ENCODE data around the gene SEPTIN1. TPM values are rescaled to one million over a fixed set of nuclear protein-coding genes. Genes with fewer than 3 reads are reported as not detected.

The SEPTIN1 gene
- total and polyA plus RNA-seq, 2 of the 13 experiments (the other 11 are each of a cell fraction or from before 2014, with no cell fraction given) = 0.18 to 0.67 TPM

GRCh38 chr16:30381291-30382041 is 895 bp downstream of the SEPTIN1 start (continued):
- TF ChIP-seq MAX (IDR thresholded peaks at IDR 0.05) (peak; percentile 39; the same call in 1 of the 2 replicates), GABPB1 (CRISPR knock-in tag; IDR thresholded peaks at IDR 0.05) (peak; percentile 84), SRF (IDR thresholded peaks at IDR 0.05; ENCODE audit: low read depth, low read length) (no peak), ATF6 (CRISPR knock-in tag; conservative IDR thresholded peaks at IDR 0.05) (no peak), HOXA9 (CRISPR knock-in tag; IDR thresholded peaks at IDR 0.05; ENCODE audit: borderline replicate concordance) (no peak), ZNF510 (CRISPR knock-in tag; IDR thresholded peaks at IDR 0.05; ENCODE audit: low read depth) (0 out of 2 replicates have a peak, but pooled peaks have one; percentile 55), ZNF143 (CRISPR knock-in tag; IDR thresholded peaks at IDR 0.05) (no peak), IKZF4 (CRISPR knock-in tag; IDR thresholded peaks at IDR 0.05; ENCODE audit: borderline replicate concordance, low read depth, not compliant biosample characterization) (no peak), ZNF570 (CRISPR knock-in tag; IDR thresholded peaks at IDR 0.05; ENCODE audit: borderline replicate concordance) (no peak), PHB2 (IDR thresholded peaks at IDR 0.05; ENCODE audit: partially characterized antibody) (no peak), ZNF256 (CRISPR knock-in tag; conservative IDR thresholded peaks at IDR 0.05) (no peak), HNF4G (IDR thresholded peaks at IDR 0.05; ENCODE audit: borderline replicate concordance, low read depth, low read length) (peak; percentile 71; the same call in 1 of the 2 replicates), HNF4G (CRISPR knock-in tag; IDR thresholded peaks at IDR 0.05; ENCODE audit: borderline replicate concordance, low read depth) (0 out of 2 replicates have a peak, but pooled peaks have one; percentile 39), IKZF5 (CRISPR knock-in tag; IDR thresholded peaks at IDR 0.05) (no peak; the same call in 1 of the 2 replicates), CREB1 (IDR thresholded peaks at IDR 0.05) (peak; percentile 38; the same call in 1 of the 2 replicates), CREB1 (CRISPR knock-in tag; IDR thresholded peaks at IDR 0.05) (peak; percentile 85), KAT8 (CRISPR knock-in tag; IDR thresholded peaks at IDR 0.05) (peak; percentile 35; the same call in 1 of the 2 replicates), MIER3 (CRISPR knock-in tag; IDR thresholded peaks at IDR 0.05; ENCODE audit: borderline replicate concordance) (no peak), THRA (CRISPR knock-in tag; IDR thresholded peaks at IDR 0.05; ENCODE audit: borderline replicate concordance) (no peak), ZNF3 (CRISPR knock-in tag; IDR thresholded peaks at IDR 0.05) (peak; percentile 80; the same call in 1 of the 2 replicates), RNF219 (CRISPR knock-in tag; IDR thresholded peaks at IDR 0.05) (no peak)
